Endothelial cell of umbilical vein (primary cell): ENCODE data around the gene MMP27. TPM values are rescaled to one million over a fixed set of nuclear protein-coding genes. Genes with fewer than 3 reads are reported as not detected.

ENCODE experiments used
- BruUV-seq: library from RNA; stranded (reverse); fragments of 400-500 nt; replicated peaks from 2 replicates; lab custom pipeline; 2021; lab: Mats Ljungman, UMichigan
- CTCF ChIA-PET: fragments of 300-600, 350-600 bp; sonication (Branson Sonifier 250); formaldehyde crosslinking; loops from one replicate; lab custom pipeline; 2021; ENCODE audit warnings: antibody characterized with exemption, inconsistent platforms; lab: Charles Lee
- POLR2A ChIA-PET: fragments of 300-600, 350-600 bp; sonication (Branson Sonifier 250); formaldehyde crosslinking; loops from one replicate; lab custom pipeline; 2021; ENCODE audit warnings: antibody characterized with exemption, inconsistent platforms; lab: Charles Lee
- DNase-seq: peaks from one replicate; pipeline ENCODE4 v3.0.0-alpha.2; 2011; ENCODE audit warnings: low read depth, low spot score
- FAIRE-seq: peaks from 2 replicates; lab custom pipeline; 2011; peaks lifted over from hg19 to GRCh38; lab: Jason Lieb, UNC
- H2AFZ ChIP-seq: 2 replicates; pipeline ENCODE4 v1.6.0; 2012; ENCODE audit warnings: low read depth, low read length, control low read depth, inconsistent platforms
- H3K27ac ChIP-seq: 2 replicates; pipeline ENCODE4 v1.5.1; 2011; ENCODE audit warnings: low read depth, mild to moderate bottlenecking, control low read depth, low read length, moderate library complexity; ENCODE audit not compliant: insufficient read depth
- H3K27me3 ChIP-seq, 2 experiments: 2 replicates each; pipeline versions ENCODE4 v1.6.0 to v1.6.1; 2011; ENCODE audit warnings: low read length in 2 of 2, mixed read lengths in 1 of 2; ENCODE audit not compliant: control insufficient read depth in 2 of 2, insufficient read depth in 2 of 2
- H3K36me3 ChIP-seq, 2 experiments: 2 replicates in 1 of 2; 3 replicates in 1 of 2; pipeline ENCODE4 v1.5.1; 2011; ENCODE audit warnings: low read length in 2 of 2, mild to moderate bottlenecking in 1 of 2, moderate library complexity in 1 of 2; ENCODE audit not compliant: control insufficient read depth in 2 of 2, insufficient read depth in 2 of 2; ENCODE audit errors: extremely low read depth in 1 of 2
- H3K4me1 ChIP-seq: 3 replicates; pipeline ENCODE4 v1.5.1; 2011; ENCODE audit warnings: mild to moderate bottlenecking, low read length; ENCODE audit not compliant: control insufficient read depth, insufficient read depth; ENCODE audit errors: extremely low read depth
- H3K4me2 ChIP-seq: 2 replicates; pipeline ENCODE4 v1.6.1; 2011; ENCODE audit warnings: low read length, control low read depth, mixed read lengths; ENCODE audit not compliant: insufficient read depth
- H3K4me3 ChIP-seq, 3 experiments: fragments of 200-600 bp in 1 of 3; sonication (generic), shearing (Covaris generic) in 1 of 3; replicated peaks in 1 of 3; 2 replicates each; pipeline ENCODE4 v1.5.1; 2011 to 2016; ENCODE audit warnings: control low read depth in 3 of 3, low read length in 3 of 3, mild to moderate bottlenecking in 2 of 3, inconsistent platforms in 1 of 3, low read depth in 1 of 3, moderate library complexity in 1 of 3; ENCODE audit not compliant: insufficient read depth in 1 of 3
- H3K79me2 ChIP-seq: 2 replicates; pipeline ENCODE4 v1.6.0; 2012; ENCODE audit warnings: low read length, inconsistent platforms; ENCODE audit not compliant: control insufficient read depth, insufficient read depth
- H3K9ac ChIP-seq: replicated peaks from 2 replicates; pipeline ENCODE3; 2011; ENCODE audit warnings: low read length, control low read depth; ENCODE audit not compliant: insufficient read depth; ENCODE audit errors: extremely low read depth
- H3K9me1 ChIP-seq: replicated peaks from 3 replicates; pipeline ENCODE4 v1.6.0; 2011; ENCODE audit warnings: mild to moderate bottlenecking, low read length; ENCODE audit not compliant: control insufficient read depth, insufficient read depth; ENCODE audit errors: extremely low read depth
- H3K9me3 ChIP-seq: replicated peaks from 2 replicates; pipeline ENCODE4 v1.5.1; 2012; ENCODE audit warnings: low read length, inconsistent platforms; ENCODE audit not compliant: control insufficient read depth, insufficient read depth
- H4K20me1 ChIP-seq: replicated peaks from 2 replicates; pipeline ENCODE3; 2011; ENCODE audit warnings: mild to moderate bottlenecking, low read length; ENCODE audit not compliant: control insufficient read depth, insufficient read depth; ENCODE audit errors: extremely low read depth
- EZH2 ChIP-seq: IDR thresholded peaks from 2 replicates; pipeline ENCODE4 v1.6.1; 2012; ENCODE audit warnings: borderline replicate concordance, low read depth, mild to moderate bottlenecking, moderate library complexity, low read length, inconsistent platforms; ENCODE audit not compliant: severe bottlenecking
- FOS ChIP-seq: IDR thresholded peaks from 2 replicates; pipeline ENCODE4 v1.6.1; 2011; ENCODE audit warnings: mild to moderate bottlenecking, low read length, moderate library complexity, borderline replicate concordance; ENCODE audit not compliant: insufficient read depth
- GATA2 ChIP-seq: IDR thresholded peaks from 2 replicates; pipeline ENCODE4 v1.7.0; 2011; ENCODE audit warnings: low read depth, mild to moderate bottlenecking, moderate library complexity, mixed read lengths, low read length; ENCODE audit not compliant: insufficient read length, insufficient read depth
- JUN ChIP-seq: IDR thresholded peaks from 2 replicates; pipeline ENCODE4 v1.6.1; 2011; ENCODE audit warnings: borderline replicate concordance, low read depth; ENCODE audit not compliant: insufficient read length, insufficient read depth
- MYC ChIP-seq: IDR thresholded peaks from one replicate; pipeline ENCODE4 v1.6.1; 2011; ENCODE audit warnings: mild to moderate bottlenecking, low read depth, low read length
- POLR2A ChIP-seq: IDR thresholded peaks from 2 replicates; pipeline ENCODE4 v1.6.1; 2012; ENCODE audit warnings: low read depth, mild to moderate bottlenecking, control low read depth, low read length
- POLR2AphosphoS5 ChIP-seq: IDR thresholded peaks from 2 replicates; pipeline ENCODE4 v1.6.1; 2012; ENCODE audit warnings: low read depth, mild to moderate bottlenecking, control low read depth, low read length, moderate library complexity; ENCODE audit not compliant: insufficient read depth
- dilution Hi-C: fragments of 300-500 bp; cut with MboI; formaldehyde crosslinking; loops from one replicate; pipeline ENCODE4 v1.15.0; 2019; ENCODE audit warnings: low sequenced_read_pairs; ENCODE audit not compliant: extremely low pct_ligation_motif_present
- intact Hi-C: fragments of 100-400 bp; cut with micrococcal nuclease; formaldehyde crosslinking; loops from one replicate; pipeline ENCODE4 v1.10.0; 2022
- polyA plus RNA-seq, 4 experiments: library from polyadenylated mRNA; depleted of rRNA in 3 of 4; stranded (reverse) in 3 of 4; unstranded in 1 of 4; fragments of >200 nt; gene quantifications; 2 replicates each; pipeline versions ENCODE4 v1.2.1 to v1.2.3, GENCODE V29; 2011 to 2012; ENCODE audit warnings: missing spikeins in 1 of 4
- total RNA-seq: library from RNA; stranded (reverse); gene quantifications from 2 replicates; pipeline ENCODE4 v1.2.3, GENCODE V29; 2021
- TF ChIP-seq, protein P1 (sequence below), 2 donors: IDR thresholded peaks; 1 replicate in 1 of 2; 2 replicates in 1 of 2; pipeline ENCODE4 v1.5.1; 2011; ENCODE audit warnings: low read length in 2 of 2, mild to moderate bottlenecking in 2 of 2, moderate library complexity in 2 of 2, control low read depth in 1 of 2, inconsistent platforms in 1 of 2, low read depth in 1 of 2; ENCODE audit not compliant: insufficient read depth in 1 of 2; ENCODE audit errors: extremely low read depth in 1 of 2
- TF ChIP-seq, protein P2 (sequence below): IDR thresholded peaks from 2 replicates; pipeline ENCODE4 v1.6.1; 2011; ENCODE audit not compliant: insufficient read depth, insufficient read length

Gene MMP27
- total and polyA plus RNA-seq, 2 donors (not counting 3 experiments of a cell fraction or from before 2014, with no cell fraction given): not detected

GRCh38 chr11:102656528-102656927 lies 49.0 kb downstream of the MMP27 start:
- Histone ChIP-seq H3K27me3 (peaks cover 6 to 9% of the 10 kb centered on the region in 2 experiments), H3K79me2 (no peaks in the 10 kb centered on the region), H3K27ac (no peak overlapping the region), H2AFZ (no peak overlapping the region), H3K4me3 (no peak overlapping the region), H3K36me3 (no peaks in the 10 kb centered on the region), H3K4me1 (no peaks in the 10 kb centered on the region), H3K9me1 (no peaks in the 10 kb centered on the region), H3K9ac (no peak overlapping the region), H3K4me2 (no peak overlapping the region), H3K9me3 (no peaks in the 10 kb centered on the region), H4K20me1 (no peaks in the 10 kb centered on the region)
- BruUV-seq: no TSS peak
- dilution Hi-C loops: no loop called here
- intact Hi-C loops: no loop called here
- FAIRE-seq (no peak), DNase-seq (no peak)
- ChIA-PET CTCF (interaction anchor here (2.9 kb wide), 1 partner anchor 10 kb away, joined by 22 read pairs; no protein-coding TSS in a partner anchor), POLR2A (no interaction called here)
- TF ChIP-seq MYC: no peak
- TF ChIP-seq GATA2: no peak
- TF ChIP-seq POLR2AphosphoS5: no peak
- TF ChIP-seq, protein P1, sequence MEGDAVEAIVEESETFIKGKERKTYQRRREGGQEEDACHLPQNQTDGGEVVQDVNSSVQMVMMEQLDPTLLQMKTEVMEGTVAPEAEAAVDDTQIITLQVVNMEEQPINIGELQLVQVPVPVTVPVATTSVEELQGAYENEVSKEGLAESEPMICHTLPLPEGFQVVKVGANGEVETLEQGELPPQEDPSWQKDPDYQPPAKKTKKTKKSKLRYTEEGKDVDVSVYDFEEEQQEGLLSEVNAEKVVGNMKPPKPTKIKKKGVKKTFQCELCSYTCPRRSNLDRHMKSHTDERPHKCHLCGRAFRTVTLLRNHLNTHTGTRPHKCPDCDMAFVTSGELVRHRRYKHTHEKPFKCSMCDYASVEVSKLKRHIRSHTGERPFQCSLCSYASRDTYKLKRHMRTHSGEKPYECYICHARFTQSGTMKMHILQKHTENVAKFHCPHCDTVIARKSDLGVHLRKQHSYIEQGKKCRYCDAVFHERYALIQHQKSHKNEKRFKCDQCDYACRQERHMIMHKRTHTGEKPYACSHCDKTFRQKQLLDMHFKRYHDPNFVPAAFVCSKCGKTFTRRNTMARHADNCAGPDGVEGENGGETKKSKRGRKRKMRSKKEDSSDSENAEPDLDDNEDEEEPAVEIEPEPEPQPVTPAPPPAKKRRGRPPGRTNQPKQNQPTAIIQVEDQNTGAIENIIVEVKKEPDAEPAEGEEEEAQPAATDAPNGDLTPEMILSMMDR (IDR thresholded peaks at IDR 0.05; ENCODE audit: extremely low read depth in 1 of 2, insufficient read depth in 1 of 2, low read depth in 1 of 2, low read length in 2 of 2): no peak
- TF ChIP-seq FOS: no peak
- TF ChIP-seq, protein P2, sequence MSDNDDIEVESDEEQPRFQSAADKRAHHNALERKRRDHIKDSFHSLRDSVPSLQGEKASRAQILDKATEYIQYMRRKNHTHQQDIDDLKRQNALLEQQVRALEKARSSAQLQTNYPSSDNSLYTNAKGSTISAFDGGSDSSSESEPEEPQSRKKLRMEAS: no peak
- TF ChIP-seq POLR2A: no peak
- no peak for TF ChIP-seq JUN
- TF ChIP-seq EZH2: no peak
